Uterus (tissue), 2 donors: ENCODE results near the gene ALS2.

ENCODE experiments used
- CTCF ChIP-seq, 4 experiments: fragments of 200-600 bp in 2 of 4; fragments of 450-650 bp in 2 of 4; sonication (generic) in 2 of 4; IDR thresholded peaks; one replicate each; pipeline ENCODE4 v1.5.1; 2016 to 2019; ENCODE audit warnings: antibody characterized with exemption in 4 of 4, mild to moderate bottlenecking in 2 of 4, moderate library complexity in 1 of 4
- POLR2A ChIP-seq, 2 donors: fragments of 450-650 bp; IDR thresholded peaks; one replicate each; pipeline ENCODE4 v1.6.1; 2016; ENCODE audit warnings: antibody characterized with exemption in 2 of 2, mild to moderate bottlenecking in 1 of 2, moderate library complexity in 1 of 2

- TF ChIP-seq CTCF (IDR thresholded peaks at IDR 0.05) (no peak), POLR2A (IDR thresholded peaks at IDR 0.05) (no peak)
Observed at GRCh38 chr2:201668402-201668910, 112.3 kb downstream of the ALS2 start.
